NCI-H345 treated with DMSO at 0.1 percent for 48 hours (cell line): ENCODE data around the gene MTRF1L.

Experiments used
- DNase-seq: peaks from one replicate; lab custom pipeline; 2025; ENCODE audit not compliant: unreplicated experiment; lab: John Stamatoyannopoulos, UW

The MTRF1L gene

DNA sequence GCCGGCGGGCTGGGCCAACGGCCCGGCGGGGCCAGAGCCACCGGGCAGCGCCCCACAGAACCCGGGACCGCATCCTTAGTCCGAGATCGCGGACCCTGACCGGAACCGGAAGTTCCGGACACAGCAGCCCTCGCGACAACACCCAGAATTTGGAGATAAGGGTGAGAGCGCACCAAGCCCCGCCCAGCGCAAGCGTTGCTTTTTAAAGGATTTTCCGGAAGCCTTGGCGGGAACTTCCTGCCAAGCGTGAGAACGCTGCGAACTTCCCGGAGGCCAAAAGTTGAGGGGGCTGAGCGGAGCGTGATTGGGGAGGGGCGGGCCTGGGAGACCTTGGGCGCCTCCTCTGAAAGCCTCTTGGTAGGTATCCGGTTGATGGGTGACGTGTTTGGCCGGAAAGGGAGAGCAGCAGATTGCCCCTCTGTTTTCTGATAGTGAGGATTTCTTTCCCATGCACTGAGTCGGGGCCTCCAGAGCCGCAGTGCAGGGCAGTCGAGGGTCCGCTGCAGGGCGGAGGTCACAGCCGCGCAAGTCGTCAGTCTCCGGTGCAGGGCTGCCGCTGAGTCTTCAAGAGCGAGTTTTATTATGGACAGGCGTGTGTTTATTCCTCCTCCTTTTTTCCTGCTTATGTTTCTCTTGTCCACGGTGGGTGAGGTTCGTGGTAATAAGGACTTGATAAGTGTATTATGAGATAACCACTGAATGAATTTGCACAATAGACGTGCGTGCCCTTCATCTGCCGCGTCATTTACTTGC, at the start of gene MTRF1L:
Gene MTRF1L, minus strand, starts transcription at position 97 of the 753 bp plus-strand sequence. Its CDS starts 24 bp downstream, at position 73.
- DNase-seq: peak; percentile 87

GRCh38 chr6:153051801-153052200, 49.3 kb upstream of the MTRF1L start:
- no peak for DNase-seq

- no peak for DNase-seq
These were observed 46.1 kb upstream of the MTRF1L start for GRCh38 chr6:153048631-153049030.

DNA sequence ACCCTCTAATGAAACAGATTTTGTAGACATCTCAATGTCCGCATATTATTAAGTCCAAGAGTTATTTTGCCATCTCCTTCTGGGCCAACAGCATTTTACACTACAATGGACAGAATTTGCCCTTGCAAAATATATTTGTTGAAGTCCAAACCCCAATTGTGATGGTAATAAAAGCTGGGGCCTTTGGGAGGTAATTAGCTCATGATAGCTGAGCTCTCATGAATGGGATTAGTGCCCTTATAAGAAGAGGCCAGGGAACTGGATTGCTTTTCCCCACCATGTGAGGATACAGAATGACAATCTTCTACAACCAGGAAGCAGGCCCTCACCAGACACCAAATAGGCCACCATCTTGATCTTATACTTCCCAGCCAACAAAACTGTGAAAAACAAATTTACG, 44.9 kb upstream of the MTRF1L start:
- no peak for DNase-seq

- no peak for DNase-seq
These were observed 42.8 kb upstream of the MTRF1L start for GRCh38 chr6:153045271-153045670.

DNA sequence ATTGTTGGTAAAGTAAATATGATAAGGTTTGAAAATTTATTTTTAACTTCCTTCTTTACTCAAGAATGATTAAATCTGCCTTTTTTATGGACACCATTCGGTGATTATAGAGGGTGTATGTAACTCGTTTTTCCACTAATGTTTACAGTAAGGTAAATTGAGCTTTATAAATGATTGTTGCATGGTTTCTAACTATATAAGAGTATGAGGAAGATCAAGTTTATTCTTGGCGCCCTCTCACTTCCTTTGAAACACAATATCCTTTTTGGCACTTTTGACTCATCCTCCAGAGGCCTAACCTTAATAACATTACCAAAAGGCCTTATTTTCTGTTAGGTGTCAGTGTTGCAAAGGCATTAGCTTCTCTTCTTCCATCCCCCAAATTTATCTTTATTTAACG, 41.8 kb upstream of the MTRF1L start:
- DNase-seq: no peak

- peak; percentile 56 for DNase-seq
These were observed 41.2 kb upstream of the MTRF1L start for GRCh38 chr6:153043719-153044118.

GRCh38 chr6:153038378-153039057, 36.0 kb upstream of the MTRF1L start:
- DNase-seq: no peak

- DNase-seq: no peak
These were observed 31.6 kb upstream of the MTRF1L start for GRCh38 chr6:153034139-153034538.

GRCh38 chr6:153032255-153032882, 29.9 kb upstream of the MTRF1L start:
- peak; percentile 17 for DNase-seq

- no peak for DNase-seq
These were observed 28.9 kb upstream of the MTRF1L start for GRCh38 chr6:153031335-153031955.

- DNase-seq: no peak
These were observed 26.5 kb upstream of the MTRF1L start for GRCh38 chr6:153028963-153029362.

- DNase-seq: no peak
These were observed 25.8 kb upstream of the MTRF1L start for GRCh38 chr6:153028286-153028685.

GRCh38 chr6:153027480-153027879, 25.0 kb upstream of the MTRF1L start:
- no peak for DNase-seq

DNA sequence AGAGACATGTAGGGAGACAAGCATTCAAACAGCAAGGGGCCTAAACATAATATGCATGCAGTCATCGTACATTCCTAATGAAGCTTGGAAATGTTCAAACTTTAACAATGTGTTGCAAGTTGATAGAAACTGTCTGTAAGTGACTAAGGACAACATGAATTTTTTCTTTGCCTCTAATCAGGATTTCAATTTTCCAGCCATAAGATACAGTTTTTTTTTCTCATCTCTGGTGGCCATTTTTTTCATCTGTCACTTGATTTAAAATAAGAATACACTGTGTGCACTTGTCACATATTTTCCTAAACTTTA, 22.2 kb upstream of the MTRF1L start:
- DNase-seq: no peak

- DNase-seq: peak; percentile 55
These were observed 21.6 kb upstream of the MTRF1L start for GRCh38 chr6:153023977-153024708.

GRCh38 chr6:153018355-153018754, 15.8 kb upstream of the MTRF1L start:
- DNase-seq: no peak

- DNase-seq: no peak
These were observed 14.3 kb upstream of the MTRF1L start for GRCh38 chr6:153016846-153017245.

DNA sequence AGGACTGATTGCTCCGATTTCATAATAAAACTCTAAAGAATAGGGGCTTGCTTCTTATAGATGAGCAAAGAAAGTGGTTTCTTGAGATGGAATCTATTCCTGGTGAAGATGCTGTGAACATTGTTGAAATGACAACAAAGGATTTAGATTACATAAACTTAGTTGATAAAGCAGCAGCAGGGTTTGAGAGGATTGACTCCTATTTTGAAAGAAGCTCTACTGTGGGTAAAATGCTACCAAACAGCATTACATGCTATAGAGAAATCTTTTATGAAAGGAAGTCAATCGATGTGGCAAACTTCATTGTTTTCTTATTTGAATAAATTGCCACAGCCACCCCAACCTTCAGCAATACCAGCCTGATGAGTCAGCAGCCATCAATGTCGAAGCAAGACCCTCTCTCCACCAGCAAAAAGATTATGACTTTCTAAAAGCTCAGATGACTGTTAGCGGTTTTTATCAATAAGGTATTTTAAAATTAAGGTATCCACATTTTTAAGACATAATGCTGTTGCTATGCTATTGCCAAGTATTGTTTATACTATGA, 12.7 kb upstream of the MTRF1L start:
- DNase-seq: no peak

DNA sequence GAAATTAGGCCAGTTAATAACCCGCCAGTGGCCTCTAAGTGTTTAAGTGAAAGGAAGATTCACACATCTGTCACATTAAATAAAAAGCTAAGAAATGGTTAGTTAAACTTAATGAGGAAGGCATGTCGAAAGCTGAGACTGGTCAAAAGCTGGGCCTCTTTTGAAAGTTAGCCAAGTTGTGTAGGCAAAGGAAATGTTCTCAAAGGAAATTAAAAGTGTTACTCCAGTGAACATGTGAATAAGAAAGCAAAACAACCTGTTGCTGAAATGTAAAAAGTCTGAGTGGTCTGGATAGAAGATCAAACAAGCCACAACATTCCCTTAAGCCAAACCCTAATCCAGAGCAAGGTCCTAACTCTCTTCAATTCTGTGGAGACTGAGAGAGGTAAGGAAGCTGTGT, 10.9 kb upstream of the MTRF1L start:
- no peak for DNase-seq

DNA sequence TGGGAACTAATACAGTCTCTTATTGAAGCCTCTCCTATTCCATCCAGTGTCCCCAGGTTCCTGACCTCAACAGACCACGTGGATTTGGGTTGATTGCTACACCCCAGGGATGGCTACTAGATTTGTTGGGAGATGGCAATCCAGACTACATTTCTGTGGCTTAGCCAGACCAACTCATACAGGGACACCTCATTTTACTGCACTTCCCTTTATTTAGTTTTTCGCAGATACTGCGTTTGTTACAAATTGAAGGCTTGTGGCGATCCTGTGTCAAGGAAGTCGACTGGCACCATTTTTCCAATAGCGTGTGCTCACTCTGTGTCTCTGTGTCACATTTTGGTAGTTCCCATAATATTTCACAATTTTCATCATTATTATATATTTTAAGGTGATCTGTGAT, 10.3 kb upstream of the MTRF1L start:
- DNase-seq: no peak
